IMR-90 (cell line): Measurements from ENCODE around the gene SPATA24. TPM values are rescaled to one million over a fixed set of nuclear protein-coding genes. Genes with fewer than 3 reads are reported as not detected.
A peak's percentile ranks its signal among the peaks of the same experiment; 100 is the strongest.

ENCODE experiments used
- ATAC-seq: fragments of 200-7000 bp; cut with Tn5 transposase; 2 replicates; pipeline ENCODE4 v1.9.1; 2020; ENCODE audit warnings: low read depth, mild to moderate bottlenecking, moderate library complexity
- BruUV-seq: library from RNA; stranded (reverse); fragments of 400-500 nt; replicated peaks from 2 replicates; lab custom pipeline; 2021; lab: Mats Ljungman, UMichigan
- CTCF ChIA-PET: fragments of 300-600 bp; formaldehyde crosslinking; extraction: SDS; loops from one replicate; lab custom pipeline; 2021; ENCODE audit warnings: antibody characterized with exemption; lab: Yijun Ruan, JAX
- POLR2A ChIA-PET: fragments of 300-600 bp; sonication (Branson Sonifier 250); formaldehyde crosslinking; loops from one replicate; lab custom pipeline; 2022; ENCODE audit warnings: antibody characterized with exemption; ENCODE audit not compliant: unreplicated experiment; lab: Charles Lee
- DNase-seq: peaks from one replicate; pipeline ENCODE4 v3.0.0; 2013
- H2AFZ ChIP-seq: replicated peaks from 2 replicates; pipeline ENCODE3; 2013; ENCODE audit warnings: low read length, mild to moderate bottlenecking; ENCODE audit not compliant: poor library complexity
- H2AK5ac ChIP-seq: 2 replicates; pipeline ENCODE4 v1.6.1; 2013; ENCODE audit warnings: low read depth, low read length, inconsistent platforms
- H2AK9ac ChIP-seq: replicated peaks from 2 replicates; pipeline ENCODE3; 2013; ENCODE audit warnings: mild to moderate bottlenecking, low read depth, low read length, moderate library complexity; ENCODE audit not compliant: poor library complexity
- H2BK120ac ChIP-seq: 2 replicates; pipeline ENCODE4 v1.6.1; 2013; ENCODE audit warnings: low read depth, low read length, inconsistent platforms
- H2BK15ac ChIP-seq: 3 replicates; pipeline ENCODE4 v1.6.1; 2013; ENCODE audit warnings: low read depth, low read length, inconsistent platforms
- H2BK20ac ChIP-seq: 2 replicates; pipeline ENCODE4 v1.6.1; 2013; ENCODE audit warnings: low read depth, mild to moderate bottlenecking, inconsistent platforms, low read length, moderate library complexity
- H2BK5ac ChIP-seq: 2 replicates; pipeline ENCODE4 v1.6.1; 2013; ENCODE audit warnings: mild to moderate bottlenecking, low read depth, low read length, inconsistent platforms; ENCODE audit not compliant: poor library complexity, severe bottlenecking
- H3K14ac ChIP-seq: replicated peaks from 2 replicates; pipeline ENCODE4 v1.6.1; 2013; ENCODE audit warnings: low read depth, low read length, inconsistent platforms
- H3K18ac ChIP-seq: 2 replicates; pipeline ENCODE4 v1.6.1; 2013; ENCODE audit warnings: low read depth, low read length, control low read depth
- H3K23ac ChIP-seq: 2 replicates; pipeline ENCODE4 v1.6.1; 2013; ENCODE audit warnings: low read depth, low read length, inconsistent platforms
- H3K27ac ChIP-seq: 2 replicates; pipeline ENCODE4 v1.5.1; 2013; ENCODE audit warnings: mild to moderate bottlenecking, control low read depth, low read length; ENCODE audit not compliant: insufficient read depth
- H3K27me3 ChIP-seq: 2 replicates; pipeline ENCODE4 v1.6.1; 2013; ENCODE audit warnings: low read length; ENCODE audit not compliant: control insufficient read depth, insufficient read depth
- H3K36me3 ChIP-seq: 2 replicates; pipeline ENCODE4 v1.6.1; 2013; ENCODE audit warnings: low read length, mixed read lengths; ENCODE audit not compliant: control insufficient read depth, insufficient read depth
- H3K4ac ChIP-seq: 2 replicates; pipeline ENCODE4 v1.6.1; 2013; ENCODE audit warnings: low read depth, low read length, inconsistent platforms
- H3K4me1 ChIP-seq: 2 replicates; pipeline ENCODE4 v1.6.1; 2013; ENCODE audit warnings: low read length, mixed read lengths; ENCODE audit not compliant: control insufficient read depth, insufficient read depth
- H3K4me2 ChIP-seq: 2 replicates; pipeline ENCODE4 v1.6.1; 2013; ENCODE audit warnings: low read depth, mild to moderate bottlenecking, control low read depth, low read length, moderate library complexity
- H3K4me3 ChIP-seq: 2 replicates; pipeline ENCODE4 v1.5.1; 2013; ENCODE audit warnings: low read depth, mild to moderate bottlenecking, control low read depth, low read length, moderate library complexity; ENCODE audit not compliant: insufficient read depth
- H3K56ac ChIP-seq: 2 replicates; pipeline ENCODE4 v1.6.1; 2013; ENCODE audit warnings: low read length, inconsistent platforms; ENCODE audit not compliant: insufficient read depth; ENCODE audit errors: extremely low read depth
- H3K79me1 ChIP-seq, 2 experiments: 2 replicates each; pipeline ENCODE4 v1.6.1; 2013; ENCODE audit warnings: low read length in 2 of 2, inconsistent platforms in 1 of 2, low read depth in 1 of 2
- H3K9ac ChIP-seq: 2 replicates; pipeline ENCODE4 v1.6.1; 2013; ENCODE audit warnings: low read depth, low read length, control low read depth
- H3K9me1 ChIP-seq: 2 replicates; pipeline ENCODE4 v1.6.1; 2013; ENCODE audit warnings: low read length, inconsistent platforms; ENCODE audit not compliant: insufficient read depth
- H3K9me3 ChIP-seq: 2 replicates; pipeline ENCODE4 v1.6.1; 2013; ENCODE audit warnings: low read length; ENCODE audit not compliant: control insufficient read depth, insufficient read depth
- H4K20me1 ChIP-seq: 2 replicates; pipeline ENCODE4 v1.6.1; 2013; ENCODE audit warnings: low read length, inconsistent platforms; ENCODE audit not compliant: insufficient read depth
- H4K5ac ChIP-seq: 2 replicates; pipeline ENCODE4 v1.6.1; 2013; ENCODE audit warnings: mild to moderate bottlenecking, low read depth, low read length, control low read depth
- H4K8ac ChIP-seq, 2 experiments: 2 replicates each; pipeline ENCODE4 v1.6.1; 2013; ENCODE audit warnings: low read depth in 2 of 2, low read length in 2 of 2, control low read depth in 1 of 2, inconsistent platforms in 1 of 2
- H4K91ac ChIP-seq: 2 replicates; pipeline ENCODE4 v1.6.1; 2013; ENCODE audit warnings: low read depth, low read length, inconsistent platforms; ENCODE audit not compliant: insufficient read depth
- BHLHE40 ChIP-seq: fragments of 150-350 bp; IDR thresholded peaks from 2 replicates; pipeline ENCODE4 v1.6.1; 2016; ENCODE audit warnings: mild to moderate bottlenecking, low read depth, low read length
- CHD1 ChIP-seq: IDR thresholded peaks from 2 replicates; pipeline ENCODE4 v1.6.1; 2012; ENCODE audit warnings: low read depth, low read length, improper control_type of control experiment
- FOS ChIP-seq: fragments of 150-350 bp; IDR thresholded peaks from 2 replicates; pipeline ENCODE4 v1.6.1; 2016; ENCODE audit warnings: low read depth, low read length
- MAFK ChIP-seq: IDR thresholded peaks from 2 replicates; pipeline ENCODE4 v1.6.1; 2012; ENCODE audit warnings: low read depth, low read length, improper control_type of control experiment
- MAZ ChIP-seq: IDR thresholded peaks from 2 replicates; pipeline ENCODE4 v1.6.1; 2012; ENCODE audit warnings: low read depth, mild to moderate bottlenecking, low read length, improper control_type of control experiment, moderate library complexity, borderline replicate concordance
- MXI1 ChIP-seq: IDR thresholded peaks from 2 replicates; pipeline ENCODE4 v1.6.1; 2012; ENCODE audit warnings: low read depth, mild to moderate bottlenecking, low read length, moderate library complexity, borderline replicate concordance
- POLR2A ChIP-seq: IDR thresholded peaks from 2 replicates; pipeline ENCODE4 v1.6.1; 2012; ENCODE audit warnings: mild to moderate bottlenecking, low read depth, low read length
- RFX5 ChIP-seq: IDR thresholded peaks from 2 replicates; pipeline ENCODE4 v1.8.0; 2012; ENCODE audit warnings: low read depth, mild to moderate bottlenecking, low read length, moderate library complexity
- SMC3 ChIP-seq: fragments of 150-350 bp; IDR thresholded peaks from 2 replicates; pipeline ENCODE4 v1.6.1; 2016; ENCODE audit warnings: low read depth, mild to moderate bottlenecking, antibody characterized with exemption, low read length, moderate library complexity
- WGBS, 2 experiments: methylation state at CpG; one replicate each; pipeline versions ENCODE4 v1.1.5 to v1.1.7; 2013; ENCODE audit warnings: missing lambda C conversion rate in 2 of 2; ENCODE audit not compliant: insufficient read length in 1 of 2; ENCODE audit errors: extremely low coverage in 2 of 2; 5-methylcytosine and 5-hydroxymethylcytosine counted together
- dilution Hi-C: fragments of 300-500 bp; cut with HindIII; formaldehyde crosslinking; loops from one replicate; pipeline ENCODE4 v1.14.3; 2018; ENCODE audit warnings: low sequenced_read_pairs; ENCODE audit not compliant: unreplicated experiment
- in situ Hi-C: fragments of 300-500 bp; cut with MboI; formaldehyde crosslinking; loops from 3 replicates; pipeline ENCODE4 v1.14.3; 2019; ENCODE audit warnings: low sequenced_read_pairs, inconsistent platforms, mixed read lengths
- intact Hi-C: fragments of 100-400 bp; cut with micrococcal nuclease; formaldehyde crosslinking; loops from 2 replicates; pipeline ENCODE4 v1.10.0; 2022
- polyA plus RNA-seq, 3 experiments: library from polyadenylated mRNA; depleted of rRNA; stranded (reverse); fragments of >200 nt; gene quantifications; 2 replicates each; pipeline ENCODE4 v1.2.3, GENCODE V29; 2012; ENCODE audit warnings: low replicate concordance in 1 of 3
- total RNA-seq: library from RNA; depleted of rRNA; stranded (reverse); fragments of >200 nt; gene quantifications from 2 replicates; pipeline ENCODE4 v1.2.3, GENCODE V29; 2012
- TF ChIP-seq, protein P1 (sequence below): conservative IDR thresholded peaks from 2 replicates; pipeline ENCODE4 v1.5.1; 2012; ENCODE audit warnings: mild to moderate bottlenecking, low read depth, low read length, improper control_type of control experiment
- TF ChIP-seq, protein P2 (sequence below): fragments of 150-350 bp; IDR thresholded peaks from 2 replicates; pipeline ENCODE4 v1.6.1; 2017; ENCODE audit warnings: mild to moderate bottlenecking, antibody characterized with exemption, low read length, low read depth

SPATA24 gene
- total and polyA plus RNA-seq, 2 of the 4 experiments (the other 2 are of a cell fraction): 4.1 to 4.3 TPM

- H4K91ac ChIP-seq: no peak overlapping the region
- in situ Hi-C loops (no loop called here), intact Hi-C loops (no loop called here), dilution Hi-C loops (no loop called here)
- H3K27me3 ChIP-seq: peaks cover 23% of the 10 kb centered on the region
- no peak overlapping the region for H2AK5ac ChIP-seq
- no peak overlapping the region for H3K9ac ChIP-seq
- ChIA-PET POLR2A (no interaction called here), CTCF (no interaction called here)
- no peaks in the 10 kb centered on the region for H4K20me1 ChIP-seq
- BruUV-seq: no TSS peak
- WGBS, 2 experiments: no CpG with 5 or more reads among the region's 6 CpGs
- no peak overlapping the region for H3K56ac ChIP-seq
- H3K79me1 ChIP-seq: peaks cover 0 to 5% of the 10 kb centered on the region in 2 experiments; a peak in 1 of 4 replicates
- no peak overlapping the region for H4K5ac ChIP-seq
- H3K18ac ChIP-seq: no peak overlapping the region
- H3K4me1 ChIP-seq: no peaks in the 10 kb centered on the region
- no peak overlapping the region for H3K23ac ChIP-seq
- TF ChIP-seq MAFK: no peak
- no peak for TF ChIP-seq BHLHE40
- TF ChIP-seq, protein P1, sequence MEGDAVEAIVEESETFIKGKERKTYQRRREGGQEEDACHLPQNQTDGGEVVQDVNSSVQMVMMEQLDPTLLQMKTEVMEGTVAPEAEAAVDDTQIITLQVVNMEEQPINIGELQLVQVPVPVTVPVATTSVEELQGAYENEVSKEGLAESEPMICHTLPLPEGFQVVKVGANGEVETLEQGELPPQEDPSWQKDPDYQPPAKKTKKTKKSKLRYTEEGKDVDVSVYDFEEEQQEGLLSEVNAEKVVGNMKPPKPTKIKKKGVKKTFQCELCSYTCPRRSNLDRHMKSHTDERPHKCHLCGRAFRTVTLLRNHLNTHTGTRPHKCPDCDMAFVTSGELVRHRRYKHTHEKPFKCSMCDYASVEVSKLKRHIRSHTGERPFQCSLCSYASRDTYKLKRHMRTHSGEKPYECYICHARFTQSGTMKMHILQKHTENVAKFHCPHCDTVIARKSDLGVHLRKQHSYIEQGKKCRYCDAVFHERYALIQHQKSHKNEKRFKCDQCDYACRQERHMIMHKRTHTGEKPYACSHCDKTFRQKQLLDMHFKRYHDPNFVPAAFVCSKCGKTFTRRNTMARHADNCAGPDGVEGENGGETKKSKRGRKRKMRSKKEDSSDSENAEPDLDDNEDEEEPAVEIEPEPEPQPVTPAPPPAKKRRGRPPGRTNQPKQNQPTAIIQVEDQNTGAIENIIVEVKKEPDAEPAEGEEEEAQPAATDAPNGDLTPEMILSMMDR: no peak
- no peak for TF ChIP-seq RFX5
- TF ChIP-seq CHD1: no peak
- TF ChIP-seq, protein P2, sequence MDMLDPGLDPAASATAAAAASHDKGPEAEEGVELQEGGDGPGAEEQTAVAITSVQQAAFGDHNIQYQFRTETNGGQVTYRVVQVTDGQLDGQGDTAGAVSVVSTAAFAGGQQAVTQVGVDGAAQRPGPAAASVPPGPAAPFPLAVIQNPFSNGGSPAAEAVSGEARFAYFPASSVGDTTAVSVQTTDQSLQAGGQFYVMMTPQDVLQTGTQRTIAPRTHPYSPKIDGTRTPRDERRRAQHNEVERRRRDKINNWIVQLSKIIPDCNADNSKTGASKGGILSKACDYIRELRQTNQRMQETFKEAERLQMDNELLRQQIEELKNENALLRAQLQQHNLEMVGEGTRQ: no peak
- TF ChIP-seq MXI1: no peak
- no peak for TF ChIP-seq SMC3
- TF ChIP-seq POLR2A: no peak
- no peak for TF ChIP-seq FOS
- no peak for TF ChIP-seq MAZ
- H2BK120ac ChIP-seq: no peak overlapping the region
- H2BK15ac ChIP-seq: no peak overlapping the region
- no peak overlapping the region for H3K27ac ChIP-seq
- peaks cover 13% of the 10 kb centered on the region; the same call in 1 of the 2 replicates for H3K9me3 ChIP-seq
- ATAC-seq (no peak; the same call in 1 of the 2 replicates), DNase-seq (peak; percentile 50)
- no peaks in the 10 kb centered on the region for H3K9me1 ChIP-seq
- no peak overlapping the region for H3K4me3 ChIP-seq
- no peak overlapping the region for H3K4me2 ChIP-seq
- H3K14ac ChIP-seq: no peak overlapping the region
- no peak overlapping the region for H2BK5ac ChIP-seq
- no peak overlapping the region for H3K4ac ChIP-seq
- no peak overlapping the region for H4K8ac ChIP-seq
- no peak overlapping the region for H2BK20ac ChIP-seq
- no peaks in the 10 kb centered on the region for H3K36me3 ChIP-seq
- no peak overlapping the region for H2AFZ ChIP-seq
- no peak overlapping the region for H2AK9ac ChIP-seq
Observed at GRCh38 chr5:139397921-139398320, 6.0 kb downstream of the SPATA24 start.
